Prostate gland (tissue), 2 donors: ENCODE data around the gene SGSH. TPM values are rescaled to one million over a fixed set of nuclear protein-coding genes. Genes with fewer than 3 reads are reported as not detected.

Source experiments
- DNase-seq: peaks from one replicate; pipeline ENCODE4 v3.0.0-alpha.2; 2019; ENCODE audit warnings: low spot score
- H3K27ac ChIP-seq, 2 donors: fragments of 200-600 bp; sonication (generic); 2 replicates each; pipeline ENCODE4 v1.5.1; 2017 to 2019
- H3K27me3 ChIP-seq: fragments of 200-600 bp; sonication (generic); replicated peaks from 2 replicates; pipeline ENCODE4 v1.5.1; 2019; ENCODE audit not compliant: insufficient read depth
- H3K36me3 ChIP-seq, 2 donors: fragments of 200-600 bp; sonication (generic); 1 replicate in 1 of 2; 2 replicates in 1 of 2; pipeline versions ENCODE4 v1.5.1 to v1.8.1; 2017 to 2019
- H3K4me1 ChIP-seq: fragments of 200-600 bp; sonication (generic); replicated peaks from 2 replicates; pipeline ENCODE4 v1.5.1; 2019
- H3K4me3 ChIP-seq, 2 donors: fragments of 200-600 bp; sonication (generic); 2 replicates each; pipeline ENCODE4 v1.5.1; 2017 to 2019
- H3K9me3 ChIP-seq: fragments of 200-600 bp; sonication (generic); 2 replicates; pipeline ENCODE4 v1.5.1; 2017
- CTCF ChIP-seq, 4 experiments: fragments of 200-600 bp in 2 of 4; fragments of 450-650 bp in 2 of 4; sonication (generic) in 2 of 4; IDR thresholded peaks; 1 replicate in 3 of 4; 2 replicates in 1 of 4; pipeline ENCODE4 v1.5.1; 2016 to 2019; ENCODE audit warnings: antibody characterized with exemption in 4 of 4, mild to moderate bottlenecking in 2 of 4, moderate library complexity in 2 of 4
- POLR2A ChIP-seq: fragments of 450-650 bp; IDR thresholded peaks from one replicate; pipeline ENCODE4 v1.6.1; 2016; ENCODE audit warnings: antibody characterized with exemption, mild to moderate bottlenecking
- POLR2AphosphoS5 ChIP-seq: sonication (generic); formaldehyde crosslinking; IDR thresholded peaks from one replicate; pipeline ENCODE4 v1.6.1; 2017; ENCODE audit warnings: antibody characterized with exemption
- WGBS: methylation state at CpG from one replicate; pipeline ENCODE4 v1.1.5; 2018; 5-methylcytosine and 5-hydroxymethylcytosine counted together
- intact Hi-C: fragments of 100-400 bp; cut with DNase I; formaldehyde crosslinking; loops from one replicate; pipeline ENCODE4 v1.14.2; 2022
- total RNA-seq, 2 donors: library from RNA; depleted of rRNA; stranded (reverse); fragments of >200 nt; gene quantifications; one replicate each; pipeline ENCODE4 v1.1.0, GENCODE V29; 2016

The SGSH gene
- total RNA-seq, 2 donors from 2014 or later = 41.2 to 95.7 TPM

- TF ChIP-seq CTCF (IDR thresholded peaks at IDR 0.05) (no peak), POLR2A (no peak)
These were observed 7.5 kb upstream of the SGSH start for GRCh38 chr17:80227666-80228065.

GRCh38 chr17:80227156-80227555 is 7.0 kb upstream of the SGSH start:
- Histone ChIP-seq H3K36me3 (no peaks in the 10 kb centered on the region), H3K27ac (no peak overlapping the region), H3K4me1 (no peaks in the 10 kb centered on the region), H3K27me3 (no peaks in the 10 kb centered on the region), H3K9me3 (no peaks in the 10 kb centered on the region), H3K4me3 (no peak overlapping the region)
- TF ChIP-seq CTCF (IDR thresholded peaks at IDR 0.05) = no peak
- no peak for TF ChIP-seq POLR2AphosphoS5
- TF ChIP-seq POLR2A = no peak
- 94% methylated on average over 4 of the region's 4 CpGs for WGBS
- intact Hi-C loops = loop anchor here (10.0 kb wide), 1 partner anchor 222 kb away; no protein-coding TSS in a partner anchor
- DNase-seq = no peak

More at GRCh38 chr17:80227666-80228065, 7.5 kb upstream of the SGSH start:
- Histone ChIP-seq H3K4me3 (no peak overlapping the region), H3K4me1 (no peaks in the 10 kb centered on the region), H3K27ac (no peak overlapping the region), H3K36me3 (peaks cover 0 to 2% of the 10 kb centered on the region in 2 donors), H3K9me3 (no peaks in the 10 kb centered on the region), H3K27me3 (no peaks in the 10 kb centered on the region)
- no peak for DNase-seq
- intact Hi-C loops = loop anchor here (10.0 kb wide), 1 partner anchor 223 kb away; no protein-coding TSS in a partner anchor
- 93% methylated on average over 11 of the region's 11 CpGs for WGBS

GRCh38 chr17:80225230-80225629 is 5.1 kb upstream of the SGSH start:
- no peak overlapping the region for H3K4me3 ChIP-seq
- H3K27ac ChIP-seq = no peak overlapping the region
- TF ChIP-seq POLR2AphosphoS5 (no peak), POLR2A (no peak), CTCF (IDR thresholded peaks at IDR 0.05) (no peak)
- WGBS = 81% methylated on average over 6 of the region's 6 CpGs
- H3K27me3 ChIP-seq = no peaks in the 10 kb centered on the region
- no peaks in the 10 kb centered on the region for H3K36me3 ChIP-seq
- peaks cover 4% of the 10 kb centered on the region for H3K4me1 ChIP-seq
- intact Hi-C loops = loop anchor here (10.0 kb wide), 1 partner anchor 220 kb away; no protein-coding TSS in a partner anchor
- DNase-seq = no peak
- no peaks in the 10 kb centered on the region for H3K9me3 ChIP-seq

GRCh38 chr17:80224683-80225082 is 4.5 kb upstream of the SGSH start:
- WGBS = 96% methylated on average over 6 of the region's 6 CpGs
- Histone ChIP-seq H3K4me3 (no peak overlapping the region), H3K27ac (no peak overlapping the region), H3K4me1 (peaks cover 4% of the 10 kb centered on the region), H3K9me3 (no peaks in the 10 kb centered on the region), H3K27me3 (no peaks in the 10 kb centered on the region), H3K36me3 (no peaks in the 10 kb centered on the region)
- TF ChIP-seq POLR2AphosphoS5 = no peak
- no peak for TF ChIP-seq CTCF (IDR thresholded peaks at IDR 0.05)
- no peak for TF ChIP-seq POLR2A
- intact Hi-C loops = loop anchor here (10.0 kb wide), 1 partner anchor 220 kb away; no protein-coding TSS in a partner anchor
- no peak for DNase-seq

GRCh38 chr17:80223838-80224497 is 3.8 kb upstream of the SGSH start:
- Histone ChIP-seq H3K4me1 (peaks cover 4% of the 10 kb centered on the region), H3K36me3 (no peaks in the 10 kb centered on the region), H3K27me3 (no peaks in the 10 kb centered on the region), H3K4me3 (no peak overlapping the region), H3K9me3 (no peaks in the 10 kb centered on the region), H3K27ac (no peak overlapping the region)
- 92% methylated on average over 11 of the region's 11 CpGs for WGBS
- no peak for DNase-seq
- intact Hi-C loops = loop anchor here (10.0 kb wide), 1 partner anchor 219 kb away; no protein-coding TSS in a partner anchor
- TF ChIP-seq POLR2AphosphoS5 (no peak), POLR2A (no peak), CTCF (IDR thresholded peaks at IDR 0.05) (no peak)
